DLD1 (cell line): Measurements from ENCODE around the gene SEMA5A.

Experiments
- in situ Hi-C: cut with HindIII; loops from 2 replicates; pipeline ENCODE4 v1.10.0; 2017; ENCODE audit warnings: low sequenced_read_pairs

The SEMA5A gene

DNA sequence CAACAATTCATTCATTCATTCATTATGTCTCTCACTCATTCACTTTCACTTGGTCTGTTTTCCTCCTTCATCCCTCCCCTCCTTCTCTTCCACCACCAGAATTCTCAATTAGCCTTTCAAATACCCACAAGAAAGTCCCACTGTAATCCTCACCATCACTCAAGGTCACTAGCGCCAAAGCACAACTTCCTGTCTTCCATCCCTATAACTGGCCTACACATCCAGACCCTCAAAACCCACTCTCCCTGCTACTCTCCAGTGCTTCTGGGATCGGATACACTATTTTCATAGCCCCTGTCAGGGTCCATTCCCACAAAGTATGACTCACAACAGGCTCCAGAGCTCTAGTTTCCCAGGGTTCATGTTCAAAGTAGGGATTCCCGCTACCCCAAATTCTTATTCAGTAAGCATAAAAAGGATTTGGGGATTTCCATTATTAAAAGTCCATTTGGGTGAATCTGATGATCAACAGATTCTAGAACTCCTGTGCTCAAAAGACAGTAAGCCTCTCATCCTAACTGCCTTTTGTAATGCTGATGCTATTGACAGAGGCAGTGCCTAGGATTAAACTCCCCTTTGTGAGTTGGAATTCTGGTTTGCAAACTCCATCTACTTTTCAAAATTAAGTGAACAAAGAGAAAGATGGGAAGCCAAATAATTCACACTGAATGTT lies 250.9 kb downstream of the SEMA5A start:
- in situ Hi-C loops = no loop called here

DNA sequence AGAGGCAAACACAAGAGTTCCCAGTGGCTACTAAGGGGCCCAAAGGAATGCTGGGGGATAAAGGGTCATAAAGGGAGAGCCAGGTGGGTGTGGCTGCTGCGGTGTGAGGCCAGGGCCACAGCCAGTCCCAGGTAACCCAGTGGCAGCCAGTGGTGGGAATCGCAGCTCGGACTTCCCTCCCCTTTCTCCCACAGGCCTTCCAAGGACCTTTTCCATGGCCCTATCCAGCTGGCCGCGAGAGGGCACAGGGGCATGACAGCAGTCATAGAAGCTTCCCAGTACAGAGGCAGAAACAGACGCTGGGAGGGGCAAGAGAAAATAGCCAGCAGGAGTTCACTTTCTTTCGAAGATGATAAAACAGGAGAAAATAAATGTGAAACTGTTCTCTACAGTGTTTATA lies 257.6 kb downstream of the SEMA5A start:
- in situ Hi-C loops = no loop called here

DNA sequence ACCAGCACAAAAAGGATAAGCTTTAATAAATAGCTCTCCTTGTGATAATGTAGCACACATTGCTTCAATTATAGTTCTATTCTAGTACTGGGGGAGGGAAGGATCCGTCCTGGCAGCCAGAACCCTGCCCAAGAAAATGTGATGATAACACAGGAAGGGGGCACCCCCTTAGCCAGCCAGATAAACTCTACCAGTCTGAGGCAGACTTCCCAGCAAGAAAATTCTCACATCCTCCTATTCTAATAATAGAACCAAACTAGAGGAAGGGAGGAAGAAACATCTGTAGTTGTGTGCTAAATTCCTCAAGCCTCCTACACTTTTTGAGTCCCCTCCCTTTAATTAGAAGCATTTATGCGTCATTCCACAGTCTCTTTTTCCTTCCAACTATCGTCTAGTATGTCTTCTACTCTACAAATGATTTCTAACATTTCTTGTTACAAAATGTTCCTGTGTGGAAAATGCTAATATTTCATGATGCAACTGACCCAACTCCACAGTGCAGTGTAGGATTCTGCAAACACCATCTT lies 261.0 kb downstream of the SEMA5A start:
- in situ Hi-C loops = no loop called here

DNA sequence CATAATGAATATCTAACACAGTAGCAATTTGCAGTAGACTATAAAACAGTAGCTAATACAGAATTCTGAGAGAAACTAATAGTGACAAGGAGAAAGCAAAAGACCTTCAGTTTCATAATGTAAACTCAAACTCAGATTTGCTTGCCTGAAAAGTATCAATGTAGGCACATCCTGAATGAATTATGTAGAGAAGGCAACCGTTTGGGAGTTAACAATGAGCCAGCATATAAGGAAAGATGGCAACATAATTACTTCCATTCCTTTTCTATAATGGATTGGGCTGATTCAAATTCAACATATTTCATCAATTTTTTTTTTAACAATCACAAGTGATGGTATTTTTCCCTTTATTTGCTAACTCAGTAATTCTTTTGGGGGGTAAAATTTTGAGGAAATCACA lies 261.6 kb downstream of the SEMA5A start:
- in situ Hi-C loops = no loop called here

DNA sequence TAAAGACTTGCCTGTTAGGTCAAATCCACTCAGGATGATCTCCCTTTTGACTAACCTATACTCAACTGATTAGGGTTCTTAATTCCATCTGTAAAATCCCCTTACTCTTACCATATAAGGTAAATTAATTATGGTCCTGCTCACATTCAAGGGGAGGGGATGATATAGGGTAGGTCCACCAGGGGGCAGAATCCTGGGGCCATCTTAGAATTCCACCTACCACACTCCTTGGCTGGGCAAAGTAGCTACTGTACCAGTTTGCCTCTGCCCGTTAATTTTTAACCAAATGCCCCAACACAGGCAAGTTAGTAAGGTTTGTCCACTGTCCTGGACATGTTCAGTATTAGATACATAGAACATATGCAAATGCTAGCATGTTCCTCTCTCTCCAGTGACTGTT lies 262.4 kb downstream of the SEMA5A start:
- in situ Hi-C loops = no loop called here

DNA sequence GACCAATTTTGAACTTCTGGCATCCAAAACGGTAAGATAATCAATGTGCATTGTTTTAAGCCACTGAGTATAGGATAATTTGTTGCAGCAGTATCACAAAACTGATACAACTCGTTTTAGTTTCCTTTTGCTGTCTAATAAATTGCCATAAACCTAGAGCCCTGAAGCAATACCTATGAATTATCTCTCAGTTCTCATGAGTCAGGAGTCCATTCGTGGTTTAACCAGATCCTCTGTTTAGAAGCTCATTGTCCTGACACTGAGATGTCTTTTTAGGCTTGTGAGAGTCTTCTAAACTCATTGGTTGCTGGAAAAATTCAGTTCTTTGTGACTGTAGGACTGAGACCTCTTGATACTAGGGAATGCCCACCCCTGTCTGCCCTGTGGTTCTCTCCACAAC lies 262.9 kb downstream of the SEMA5A start:
- in situ Hi-C loops = no loop called here

DNA sequence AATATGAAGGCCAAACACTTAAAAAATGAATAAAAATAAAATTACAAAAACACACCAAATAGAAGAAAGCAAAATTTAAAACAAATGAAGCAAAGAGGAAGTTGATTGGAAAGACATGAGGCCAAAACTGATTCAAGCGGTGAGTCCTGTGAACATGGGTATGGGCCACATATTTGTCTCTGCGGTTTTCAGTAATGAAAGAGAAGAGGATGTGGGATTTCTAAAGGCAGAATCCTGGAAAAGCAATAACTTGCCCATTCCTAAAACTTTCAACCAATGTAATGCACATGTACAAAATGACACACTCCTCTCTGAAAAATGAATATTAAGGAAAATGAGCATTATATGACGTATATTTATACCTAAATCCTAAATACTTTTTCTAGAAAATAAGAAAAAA lies 263.7 kb downstream of the SEMA5A start:
- in situ Hi-C loops = no loop called here

DNA sequence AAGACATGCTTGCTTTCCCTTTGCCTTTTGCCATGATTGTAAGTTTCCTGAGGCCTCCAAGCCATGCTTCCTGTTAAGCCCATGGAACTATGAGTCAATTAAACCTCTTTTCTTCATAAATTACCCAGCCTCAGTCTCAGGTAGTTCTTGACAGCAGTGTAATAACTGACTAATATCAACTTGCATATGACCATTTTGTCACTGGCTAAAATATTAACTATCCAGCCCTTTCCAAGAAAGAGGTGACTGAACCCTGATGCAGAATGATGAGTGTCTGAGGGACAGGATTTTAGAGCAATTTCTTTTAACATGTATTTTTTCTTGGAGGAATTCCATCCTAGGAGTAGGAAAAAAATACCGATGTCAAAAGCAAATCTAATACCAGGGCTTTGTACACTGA lies 266.1 kb downstream of the SEMA5A start:
- in situ Hi-C loops = no loop called here

DNA sequence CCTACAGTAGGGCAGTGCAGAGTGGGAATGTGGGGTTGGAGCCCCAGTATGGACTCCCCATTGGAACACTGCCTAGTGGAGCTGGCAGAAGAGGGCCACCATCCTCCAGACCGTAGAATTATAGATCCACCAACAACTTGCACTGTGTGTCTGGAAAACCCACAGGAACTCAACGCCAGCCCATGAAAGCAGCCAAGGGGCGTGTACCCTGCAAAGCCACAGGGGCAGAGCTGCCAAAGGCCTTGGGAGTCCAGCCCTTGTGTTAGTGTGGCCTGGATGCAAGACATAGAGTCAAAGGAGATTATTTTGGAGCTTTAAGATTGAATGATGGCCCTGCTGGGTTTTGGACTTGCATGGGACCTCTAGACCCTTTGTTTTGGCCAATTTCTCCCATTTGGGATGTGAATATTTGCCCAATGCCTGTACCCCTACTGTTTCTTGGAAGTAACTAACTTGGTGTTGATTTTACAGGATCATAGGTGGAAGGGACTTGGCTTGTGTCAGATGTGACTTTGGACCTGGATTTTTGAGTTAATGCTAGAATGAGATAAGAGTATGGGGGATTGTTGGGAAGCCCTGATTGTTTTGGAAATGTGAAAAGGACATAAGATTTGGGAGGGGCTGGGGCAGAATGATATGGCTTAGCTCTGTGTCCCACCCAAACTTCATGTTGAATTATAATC lies 266.8 kb downstream of the SEMA5A start:
- in situ Hi-C loops = no loop called here

DNA sequence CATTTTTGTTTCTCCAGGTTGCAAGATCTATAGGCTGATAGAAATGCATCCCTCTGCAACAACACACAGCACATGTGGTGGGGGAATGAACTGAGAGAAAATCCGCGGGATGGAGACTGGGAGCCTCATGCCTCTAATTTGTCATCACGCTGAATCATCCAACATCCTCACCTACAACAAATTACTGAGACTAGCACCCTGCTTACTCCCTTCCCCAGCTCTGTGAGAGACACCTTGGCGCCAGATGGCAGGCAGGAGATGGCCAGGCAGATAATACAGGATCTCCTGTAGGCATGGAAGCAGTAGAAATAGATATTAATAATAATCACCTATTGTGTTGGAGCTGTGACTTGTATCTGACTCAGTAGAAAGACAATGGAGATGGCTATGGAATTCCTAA lies 276.9 kb downstream of the SEMA5A start:
- in situ Hi-C loops = no loop called here

DNA sequence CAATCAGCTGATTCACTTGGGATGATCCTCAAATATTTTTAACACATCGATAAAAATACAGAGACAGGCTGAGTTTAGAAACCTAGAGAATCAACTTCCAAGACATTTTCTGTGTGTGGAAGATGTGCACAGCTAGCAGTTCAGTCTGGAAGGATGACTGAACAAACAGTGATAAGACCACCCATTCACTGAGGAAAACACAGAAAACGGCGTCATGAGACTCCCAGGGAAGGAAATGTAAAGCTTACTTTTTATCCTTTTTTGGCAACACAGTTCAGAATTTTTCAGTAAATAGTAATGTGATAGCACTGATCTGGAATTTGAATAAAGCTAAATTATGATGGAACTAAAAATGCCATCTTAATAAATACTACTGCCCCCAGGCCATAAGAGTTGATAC lies 277.6 kb downstream of the SEMA5A start:
- in situ Hi-C loops = no loop called here

DNA sequence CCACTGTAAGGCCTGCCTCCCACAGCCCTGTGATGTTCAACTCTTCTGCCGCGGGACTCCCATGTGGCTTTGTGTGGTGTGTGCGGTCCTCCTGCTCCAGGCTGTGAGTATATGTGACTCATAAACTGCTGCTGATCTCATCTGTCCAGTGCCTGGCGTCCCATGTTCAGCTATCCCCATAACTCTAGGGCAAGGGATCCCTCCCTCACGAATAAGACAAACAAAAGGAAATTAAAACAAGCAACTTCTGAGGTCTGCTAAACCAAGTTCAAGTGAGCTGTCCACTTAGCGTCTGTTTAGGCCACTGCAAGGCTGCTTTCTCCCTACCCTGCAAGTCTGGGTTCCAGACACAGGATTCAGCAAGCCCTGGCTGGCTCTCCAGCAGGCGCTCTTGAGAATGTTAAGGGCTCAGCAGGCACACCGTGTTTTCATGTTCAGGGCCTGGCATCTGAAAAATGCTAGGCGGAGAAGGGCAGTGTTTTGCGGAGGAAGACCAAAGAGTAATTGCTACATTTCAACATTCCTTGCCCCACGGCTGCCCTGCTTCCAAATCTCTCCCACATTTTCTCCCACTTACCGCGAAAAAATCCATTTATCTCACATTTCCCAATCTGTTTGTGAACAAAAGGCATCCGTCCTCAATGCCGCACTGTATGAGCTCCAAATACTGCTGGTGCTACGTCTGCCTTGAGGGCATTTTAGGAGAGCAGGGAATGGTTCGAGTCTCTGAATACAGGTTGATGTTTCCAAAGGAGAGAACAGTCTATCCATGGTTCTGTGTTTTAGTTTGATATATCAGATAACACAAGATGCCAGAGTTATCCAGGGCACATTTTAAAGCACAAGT lies 280.2 kb downstream of the SEMA5A start:
- in situ Hi-C loops = no loop called here

DNA sequence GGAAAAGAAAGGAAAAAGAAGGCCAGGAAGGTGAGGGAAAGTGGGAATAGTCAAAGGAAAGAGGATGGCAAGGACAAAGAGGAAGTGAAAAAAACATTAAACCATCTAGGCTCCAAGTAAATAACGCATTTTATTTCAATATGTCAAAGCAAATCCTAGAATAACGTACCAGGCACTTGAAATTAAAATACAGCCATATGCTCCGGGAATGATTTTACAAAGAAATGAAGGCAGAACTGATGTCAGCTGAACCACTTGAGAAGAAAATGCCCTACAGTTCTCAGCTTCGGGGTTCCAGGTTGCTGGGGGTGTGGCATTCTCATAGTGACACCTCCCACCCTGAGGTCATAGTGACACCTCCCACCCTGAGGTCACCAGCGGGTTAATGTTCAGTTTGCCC lies 281.6 kb downstream of the SEMA5A start:
- in situ Hi-C loops = no loop called here

DNA sequence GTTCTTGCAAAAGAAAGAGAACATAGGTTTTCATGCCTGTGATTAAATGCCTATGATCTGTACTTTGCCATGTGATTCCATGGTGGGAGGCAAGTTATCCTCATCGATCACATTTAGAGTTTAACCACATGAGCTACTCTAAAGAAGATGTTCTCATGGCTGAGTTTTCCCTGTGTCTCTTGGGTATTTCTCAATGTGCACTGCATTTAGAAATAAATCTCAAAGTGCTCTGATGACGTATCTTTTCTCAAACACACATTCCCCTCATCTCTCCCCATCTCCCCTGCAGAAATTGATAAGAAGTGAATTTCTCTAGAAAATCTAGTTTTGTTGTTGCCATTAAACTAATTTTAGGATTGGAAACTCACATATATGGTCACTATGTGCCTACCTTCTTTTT lies 282.2 kb downstream of the SEMA5A start:
- in situ Hi-C loops = no loop called here

DNA sequence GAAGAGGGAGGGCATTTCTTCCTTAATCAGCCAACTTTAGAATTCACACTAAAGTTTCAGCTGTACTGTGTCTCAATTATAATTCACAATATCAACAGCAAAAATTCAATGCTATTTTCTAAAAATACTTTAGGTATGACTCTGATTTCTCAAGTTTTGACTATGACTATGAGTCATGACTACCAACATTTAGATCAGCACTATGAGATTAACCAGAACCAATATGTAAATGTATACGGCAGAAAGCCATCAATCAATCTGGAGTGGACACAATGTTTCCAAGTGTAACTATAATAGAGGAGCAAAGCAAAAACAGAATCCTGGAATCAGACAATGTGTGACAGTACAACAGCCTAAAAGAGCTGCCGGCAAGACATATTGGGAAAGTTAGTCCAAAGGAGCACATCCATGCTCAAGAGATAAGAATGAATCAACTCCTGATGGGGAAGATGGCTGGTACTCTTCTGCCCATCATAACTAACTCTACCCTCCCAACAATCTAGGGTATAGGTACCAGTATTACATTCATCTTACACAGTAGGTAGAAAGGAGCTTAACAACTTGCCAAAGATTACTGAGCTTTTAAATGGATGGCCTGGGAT lies 294.4 kb downstream of the SEMA5A start:
- in situ Hi-C loops = no loop called here

DNA sequence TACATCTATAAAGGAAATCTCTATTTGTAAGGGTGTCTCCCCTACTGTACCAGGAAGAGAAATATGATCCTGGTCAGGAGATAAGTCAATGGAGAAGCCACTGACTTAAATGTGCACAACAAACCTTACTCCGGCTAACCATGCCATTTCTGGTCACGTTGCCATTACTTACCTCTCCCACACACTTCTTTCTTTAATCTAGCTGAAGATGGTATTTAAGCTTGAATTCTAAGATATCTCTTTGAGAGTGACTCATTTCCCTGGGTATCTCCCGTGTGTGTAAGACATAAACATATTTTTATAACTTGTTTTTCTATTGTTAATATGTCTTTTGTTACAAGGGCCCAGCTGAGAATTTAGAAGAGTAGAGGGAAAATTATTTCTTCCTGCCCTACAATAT lies 296.6 kb downstream of the SEMA5A start:
- in situ Hi-C loops = no loop called here

DNA sequence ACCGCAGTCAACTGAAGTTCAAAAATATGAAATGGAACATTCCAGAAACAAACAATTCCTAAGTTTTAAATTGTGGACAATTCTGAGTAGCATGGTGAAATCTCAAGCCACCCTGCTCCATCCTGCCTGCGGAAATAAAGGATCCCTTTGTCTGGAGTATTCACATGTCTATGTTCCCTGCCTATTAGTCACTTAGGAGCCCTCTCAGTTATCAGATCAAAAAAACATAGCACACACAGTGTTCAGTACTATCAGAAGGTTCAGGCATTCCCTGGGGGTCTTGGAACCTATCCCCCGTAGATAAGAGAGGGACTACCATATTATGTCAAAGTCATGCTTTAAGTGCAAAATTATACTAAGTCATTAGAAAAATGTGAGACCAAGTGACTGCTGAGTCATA lies 300.8 kb downstream of the SEMA5A start:
- in situ Hi-C loops = no loop called here

DNA sequence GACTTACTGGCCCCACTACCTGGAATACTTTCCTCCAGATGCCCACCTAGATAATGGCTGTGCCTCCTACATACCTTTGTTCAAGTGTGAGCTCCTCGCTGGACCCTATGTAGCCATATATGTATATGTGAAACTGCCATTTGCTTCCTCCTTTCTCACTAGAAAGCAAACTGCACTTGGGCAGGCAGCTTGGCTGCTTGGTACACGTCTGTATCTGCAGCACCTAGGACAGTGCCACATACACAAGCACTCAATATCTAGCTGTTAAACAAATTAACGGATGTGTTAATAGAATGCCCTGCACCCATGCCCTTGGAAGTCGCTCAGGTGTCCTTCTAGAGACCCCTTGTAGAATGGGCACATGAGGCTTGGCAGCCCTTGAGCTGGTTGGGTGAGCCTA lies 301.5 kb downstream of the SEMA5A start:
- in situ Hi-C loops = no loop called here

DNA sequence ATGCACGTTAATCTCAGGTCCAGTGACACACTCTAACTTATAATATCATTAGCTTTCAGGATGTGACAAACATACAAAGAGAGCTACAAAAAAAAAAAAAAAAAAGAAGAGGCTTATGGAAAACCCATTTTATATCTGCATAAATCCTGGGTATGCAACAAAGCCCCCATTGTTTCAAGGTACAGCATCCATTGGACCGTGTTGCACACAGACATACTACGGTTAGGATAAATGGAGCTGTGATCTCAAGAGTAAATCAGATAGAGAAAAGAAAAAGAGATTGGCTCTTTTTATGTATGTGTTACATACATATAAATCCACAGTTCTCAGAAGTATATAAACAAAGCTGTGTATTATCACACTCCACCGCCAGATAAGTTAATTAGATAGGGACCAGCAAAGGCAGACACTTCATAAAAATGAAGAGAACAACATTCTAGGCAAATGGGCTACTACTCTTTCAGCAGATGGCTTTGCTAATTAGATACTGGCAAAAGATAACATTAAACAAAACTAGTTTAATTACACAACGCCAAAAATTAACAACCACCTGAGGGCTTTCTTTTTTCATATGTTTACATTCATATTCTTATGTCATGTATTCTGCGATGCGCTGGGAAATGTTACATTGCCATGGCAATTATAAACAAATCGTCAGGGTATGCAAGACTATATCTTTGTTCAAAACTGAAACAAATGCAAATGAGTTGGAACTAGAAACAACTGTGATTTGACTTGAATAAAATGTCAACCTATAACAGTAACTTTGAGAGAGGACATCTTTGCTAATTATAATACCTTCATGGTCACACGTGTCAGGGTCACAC lies 304.2 kb downstream of the SEMA5A start:
- in situ Hi-C loops = no loop called here

DNA sequence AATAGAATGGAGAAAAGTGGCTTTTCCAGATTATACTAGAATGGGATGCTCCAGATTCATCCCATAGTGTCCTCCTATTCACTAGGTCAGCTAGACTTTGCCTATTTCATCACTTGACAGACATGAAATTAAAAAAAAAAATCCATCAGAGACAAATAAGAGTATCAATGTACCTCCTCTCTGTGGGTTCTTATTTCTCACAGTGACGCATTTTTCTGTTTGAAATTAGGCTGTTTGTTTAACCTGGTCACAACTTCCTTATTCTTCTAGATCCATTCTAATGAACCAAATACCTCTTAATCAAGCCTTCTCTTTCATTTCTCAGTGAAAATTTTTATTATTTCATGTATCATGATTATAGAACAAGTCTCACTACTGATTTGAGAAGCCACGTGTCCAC lies 305.4 kb downstream of the SEMA5A start:
- in situ Hi-C loops = no loop called here

DNA sequence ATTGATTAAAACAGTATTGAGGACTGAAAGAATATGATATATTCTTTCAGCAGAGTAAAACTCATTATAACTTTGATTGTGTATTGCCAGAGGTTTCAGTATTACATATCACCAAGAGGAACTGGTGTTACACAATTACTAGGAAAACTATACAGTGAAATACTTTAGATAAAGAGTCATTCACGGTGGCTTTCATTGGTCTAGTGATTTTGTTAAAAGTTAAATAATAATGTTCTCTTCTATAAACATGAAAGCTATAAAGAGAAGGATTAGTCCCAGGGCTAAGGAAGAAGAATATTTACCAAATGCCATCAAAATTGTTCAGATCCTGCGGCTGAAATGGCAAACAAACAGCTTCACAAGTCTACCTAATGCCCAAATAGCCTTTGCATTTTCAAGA lies 306.2 kb downstream of the SEMA5A start:
- in situ Hi-C loops = no loop called here
